Measurements from ENCODE around the gene TRIM3.

The TRIM3 gene

DNA sequence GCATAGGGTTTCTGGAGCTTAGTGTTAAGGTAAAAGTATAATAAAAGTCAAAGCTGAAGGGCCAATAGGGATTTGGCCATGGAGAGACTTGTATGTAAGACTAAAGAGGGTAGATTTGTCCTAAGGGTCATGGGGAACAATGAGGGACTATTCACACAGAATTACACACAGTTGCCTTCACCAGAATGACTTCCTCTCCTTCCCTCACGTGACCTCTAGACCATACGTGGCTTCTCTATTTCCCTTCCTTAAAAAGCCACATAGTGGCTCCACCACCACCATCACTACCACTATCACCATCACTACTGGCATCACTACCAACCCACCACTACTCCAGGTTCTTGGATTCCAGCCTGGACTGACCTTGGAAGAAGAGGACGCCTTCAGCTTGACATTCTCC, 35.7 kb downstream of the TRIM3 start:
- DNase-seq (ENCODE audit: low read depth): no peak

DNA sequence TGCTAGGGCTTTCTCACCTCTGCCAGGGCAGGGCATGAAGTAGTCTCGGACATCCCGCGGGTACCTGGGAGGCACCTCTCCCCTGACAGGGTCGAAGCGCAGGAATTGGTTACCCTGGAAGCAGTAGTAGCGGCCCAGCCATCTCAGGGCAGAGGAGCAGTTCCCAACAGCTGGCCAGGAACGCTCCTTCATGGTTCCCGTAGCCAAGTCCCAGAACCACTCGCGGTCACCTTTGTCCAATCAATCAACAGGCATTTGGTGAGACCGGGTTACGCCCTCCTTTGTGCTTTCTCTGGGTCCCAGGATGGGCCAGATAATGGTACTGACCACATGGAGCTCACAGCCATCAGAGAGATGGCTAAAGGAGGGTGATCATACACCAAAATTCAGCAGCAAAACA, 36.3 kb downstream of the TRIM3 start:
- DNase-seq (ENCODE audit: low read depth): no peak

DNA sequence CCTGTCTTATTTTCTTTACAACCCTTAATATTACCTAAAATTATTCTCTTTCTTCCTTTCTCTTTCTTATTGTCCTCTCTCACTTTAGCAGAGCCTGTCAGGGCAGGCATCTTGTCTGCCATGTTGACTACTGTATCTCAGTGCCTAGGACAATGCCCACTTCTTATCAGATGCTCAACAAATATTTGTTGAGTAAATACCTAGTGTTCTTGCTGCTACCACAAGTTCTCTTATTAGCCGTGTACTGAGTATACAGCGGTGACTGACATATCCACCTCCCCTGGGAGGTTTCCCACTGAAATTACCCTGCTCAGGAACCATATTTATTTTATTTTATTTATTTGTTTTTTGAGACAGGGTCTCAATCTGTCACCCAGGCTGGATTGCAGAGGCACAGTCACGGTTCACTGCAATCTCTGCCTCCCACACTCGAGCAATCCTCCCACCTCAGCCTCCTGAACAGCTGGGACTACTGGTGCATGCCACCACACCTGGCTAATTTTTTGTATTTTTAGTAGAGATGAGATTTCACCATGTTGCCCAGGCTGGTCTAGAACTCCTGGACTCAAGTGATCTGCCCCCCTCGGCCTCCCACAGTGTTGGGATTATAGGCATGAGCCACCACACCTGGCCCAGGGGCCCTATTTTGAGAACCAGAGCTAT, 39.6 kb downstream of the TRIM3 start:
- DNase-seq (ENCODE audit: low read depth): no peak

DNA sequence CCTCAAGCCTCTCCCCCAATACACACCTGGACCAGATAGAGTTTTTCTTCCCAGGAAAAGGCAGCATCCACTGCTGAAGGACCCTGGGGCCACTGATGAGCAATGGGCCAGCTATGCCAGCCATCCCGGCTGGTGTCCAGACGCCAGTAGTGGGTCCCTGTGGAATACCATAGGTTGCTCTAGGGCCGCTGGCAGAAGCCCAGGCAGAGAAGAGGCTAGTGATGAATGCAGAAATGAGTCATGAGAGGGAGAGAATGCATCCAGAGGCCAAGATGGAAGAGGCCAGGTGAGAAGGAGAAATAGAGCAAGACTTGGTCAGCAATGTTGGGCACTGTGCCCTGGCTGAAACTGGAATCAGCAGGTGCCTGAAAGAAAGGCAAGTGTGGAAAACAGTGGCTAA, 41.9 kb downstream of the TRIM3 start:
- peak; percentile 85 for DNase-seq (ENCODE audit: low read depth)

DNA sequence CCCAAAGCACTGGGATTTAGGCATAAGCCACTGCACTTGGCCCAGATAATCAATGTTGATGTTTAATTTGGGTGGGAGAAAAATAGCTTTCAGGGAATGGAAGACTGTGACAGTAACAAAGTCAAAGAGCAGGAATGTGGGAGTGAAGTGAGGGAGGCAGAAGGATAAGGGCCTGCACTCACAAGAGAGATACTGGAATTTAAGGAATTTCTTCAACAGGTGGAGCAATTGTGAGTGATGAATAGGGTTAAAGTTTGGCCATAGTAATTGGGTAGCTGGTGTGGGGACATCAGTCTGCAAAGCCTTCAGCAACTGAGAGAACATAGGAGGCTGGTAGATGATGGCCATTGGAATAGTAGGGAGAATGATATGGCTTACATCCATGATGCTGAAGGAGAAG, 46.2 kb downstream of the TRIM3 start:
- no peak for DNase-seq (ENCODE audit: low read depth)

DNA sequence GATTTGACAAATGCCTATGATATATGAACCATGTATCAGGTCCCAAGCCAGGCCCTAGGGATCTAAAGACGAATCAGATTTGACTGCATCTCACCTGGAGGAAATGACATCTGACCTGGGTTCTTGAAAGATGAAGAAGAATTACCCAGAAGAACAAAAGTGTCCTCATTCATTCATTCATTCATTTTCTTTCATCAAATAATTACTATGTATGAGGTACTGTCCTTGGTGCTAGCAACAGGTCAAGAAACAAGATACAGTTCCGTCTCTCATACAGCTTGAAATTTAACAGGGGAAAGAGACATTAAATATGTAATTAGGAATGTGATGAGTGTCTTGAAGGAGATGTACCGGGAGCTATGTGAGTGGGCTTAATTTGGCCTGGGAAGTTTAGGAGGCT, 53.1 kb downstream of the TRIM3 start:
- DNase-seq (ENCODE audit: low read depth): no peak

DNA sequence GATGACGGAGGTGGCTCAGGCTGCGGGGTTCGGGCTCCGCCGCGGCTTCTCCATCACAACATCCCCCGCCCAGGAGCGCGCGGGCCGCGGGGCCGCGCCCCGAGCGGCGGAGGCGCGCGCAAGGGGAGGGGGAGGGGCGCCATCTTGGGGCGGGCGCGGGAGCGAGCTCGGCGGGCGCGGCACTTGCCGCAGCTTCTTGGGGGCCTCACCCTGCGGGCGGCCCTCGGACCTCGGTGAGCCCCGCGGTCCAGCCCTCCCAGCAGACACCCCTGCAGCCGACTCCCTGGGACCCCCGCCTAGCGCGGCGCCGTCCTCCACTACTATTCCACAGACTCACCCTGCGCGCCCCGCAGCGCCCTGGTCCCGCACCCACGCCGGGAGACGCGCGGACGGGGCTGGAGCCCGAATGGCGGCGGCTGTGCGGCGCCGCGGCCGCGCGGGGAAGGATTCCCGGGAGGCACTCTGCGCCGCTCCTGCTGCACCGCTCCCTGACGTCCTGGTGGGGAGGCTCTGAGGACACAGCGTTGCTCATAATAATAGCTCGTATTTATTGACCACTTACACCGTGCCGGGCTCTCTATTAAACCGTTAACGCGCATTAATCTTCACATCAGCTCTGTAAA, 54.6 kb downstream of the TRIM3 start, which contains the start of gene APBB1:
APBB1 (minus strand) TSS at position 86 of the 623 bp plus-strand sequence. CDS start 7,747 bp downstream, outside the sequence.
- no peak for DNase-seq (ENCODE audit: low read depth)

DNA sequence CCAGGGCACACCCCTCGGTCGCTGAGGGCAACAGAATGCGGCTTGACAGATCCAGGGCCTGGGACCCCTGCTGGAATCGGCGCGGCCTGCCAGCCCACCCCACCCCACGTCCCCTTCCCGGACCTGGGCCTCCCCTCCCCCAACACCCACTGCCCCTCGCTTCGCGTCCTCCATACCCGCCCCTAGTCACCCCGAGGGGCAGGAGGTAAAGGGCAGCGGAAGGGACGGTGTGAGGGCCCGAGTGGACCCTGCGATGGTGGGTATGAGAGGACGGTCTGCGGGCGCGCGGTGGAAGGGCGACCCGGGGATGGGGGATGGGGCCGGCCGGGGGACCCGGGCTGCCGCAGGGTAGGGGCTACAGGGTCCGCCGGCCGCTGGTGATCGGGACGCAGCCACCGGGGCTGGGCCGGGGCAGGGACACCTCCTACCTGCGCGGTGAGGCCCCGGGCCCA, 55.2 kb downstream of the TRIM3 start:
- no peak for DNase-seq (ENCODE audit: low read depth)

DNA sequence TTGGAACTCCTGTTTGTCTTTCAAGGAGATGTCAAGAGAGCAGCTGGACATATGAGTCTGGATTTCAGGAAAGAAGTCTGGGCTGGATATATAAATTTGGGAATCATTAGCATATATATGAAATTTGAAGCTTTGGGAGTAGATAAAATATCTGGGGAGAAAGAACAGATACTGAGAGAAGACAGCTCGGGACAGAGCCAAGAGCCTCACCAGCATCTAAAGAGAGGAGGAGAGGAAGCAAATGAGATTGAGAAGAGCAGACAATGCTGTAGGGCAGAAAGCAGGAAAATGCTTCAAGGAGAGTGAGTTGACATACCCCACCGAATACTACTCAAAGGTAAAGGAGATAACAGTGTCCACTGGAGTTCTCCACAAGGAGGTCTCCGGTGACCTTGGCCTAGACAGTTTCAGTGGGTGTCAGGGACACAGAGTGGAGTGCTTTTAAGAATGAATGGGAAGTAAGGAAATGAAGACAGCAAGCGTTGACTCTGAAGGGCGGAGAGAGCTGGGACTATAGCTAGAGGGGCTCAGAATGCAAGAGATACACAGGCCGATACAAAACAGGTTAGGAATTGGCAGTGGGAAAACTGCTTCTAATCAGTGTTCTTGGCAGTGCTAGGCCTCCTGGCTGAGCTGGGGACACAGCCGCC, 55.7 kb downstream of the TRIM3 start:
- no peak for DNase-seq (ENCODE audit: low read depth)

DNA sequence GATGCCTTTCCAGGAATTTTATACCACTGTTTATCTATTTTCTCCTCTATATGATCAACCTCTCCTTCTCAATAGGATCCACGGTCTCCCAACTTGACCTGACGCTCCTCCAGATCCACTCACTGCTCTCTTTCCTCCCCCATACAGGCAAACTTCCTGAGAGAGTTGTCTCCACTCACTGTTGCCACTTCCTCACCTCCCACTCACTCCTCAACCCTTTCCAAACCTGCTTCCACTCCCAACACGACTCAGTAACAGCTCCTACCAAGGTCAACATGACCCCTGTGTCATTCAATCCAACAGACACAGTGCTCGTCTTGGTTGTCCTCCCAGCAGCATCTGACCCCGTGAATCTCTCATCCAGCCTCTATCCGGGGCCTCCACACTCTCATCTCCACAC, 57.9 kb downstream of the TRIM3 start:
- DNase-seq (ENCODE audit: low read depth): no peak

DNA sequence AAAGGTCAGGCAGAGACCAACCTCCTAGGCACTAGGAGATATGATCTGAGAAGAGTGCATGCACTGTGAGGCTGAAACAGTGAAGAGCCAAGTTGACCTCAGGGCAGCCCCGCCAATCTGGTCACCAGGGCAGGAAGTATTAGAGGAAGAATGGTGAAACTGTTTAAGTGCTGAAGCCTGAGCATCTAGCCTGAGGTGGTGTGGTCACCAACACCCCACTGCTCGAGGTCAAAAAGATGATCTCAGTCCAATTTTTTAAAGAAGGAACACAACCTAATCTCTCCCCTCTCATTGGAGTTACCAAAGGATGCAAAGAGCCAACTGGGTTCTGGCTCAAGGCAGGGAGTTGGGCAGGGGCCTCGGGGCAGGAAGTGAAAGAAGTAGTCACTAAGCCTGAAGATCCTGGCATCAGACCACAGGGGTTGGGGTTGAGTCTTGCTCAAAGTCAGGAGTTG, 58.8 kb downstream of the TRIM3 start:
- no peak for DNase-seq (ENCODE audit: low read depth)

DNA sequence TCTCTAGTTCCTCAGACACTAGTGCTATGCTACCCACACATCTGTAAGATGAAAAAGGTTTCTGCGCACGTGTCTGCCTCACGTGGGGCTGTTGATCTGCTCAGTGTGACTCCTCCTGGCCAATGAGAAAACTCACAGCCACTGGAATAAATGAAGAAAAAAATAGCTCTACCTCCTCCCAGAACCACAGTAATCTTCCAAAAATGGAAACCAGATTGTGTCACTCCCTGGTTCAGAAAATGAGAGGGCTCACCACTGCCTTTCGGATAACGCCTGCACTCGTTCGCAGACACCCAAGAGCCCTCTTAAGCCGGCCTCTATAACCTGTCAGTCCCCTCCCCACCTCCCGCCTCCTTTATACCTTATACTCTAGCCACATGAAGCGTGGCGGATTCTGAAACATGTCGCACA, 59.9 kb downstream of the TRIM3 start:
- DNase-seq (ENCODE audit: low read depth): no peak

DNA sequence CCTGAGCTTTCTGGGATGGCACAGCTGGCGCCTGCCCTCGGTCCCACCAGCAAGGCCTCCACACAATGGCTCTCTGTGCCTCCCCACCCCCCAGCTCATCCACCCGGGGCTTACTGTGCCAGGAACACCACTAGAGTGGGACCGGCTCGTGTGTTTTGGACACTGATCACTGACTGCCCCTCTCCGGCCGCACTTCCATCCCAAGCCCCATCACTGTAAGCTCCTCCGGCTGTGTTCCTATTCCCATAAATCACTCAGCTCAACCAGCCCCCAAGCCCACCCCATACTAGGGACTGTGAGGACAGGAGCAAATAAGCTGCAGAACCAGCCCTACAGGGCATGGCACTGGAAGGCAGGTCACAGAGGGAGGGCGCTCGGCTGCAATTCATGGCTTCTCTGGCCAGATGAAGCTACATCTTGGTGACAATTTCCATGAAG, 62.1 kb downstream of the TRIM3 start:
- DNase-seq (ENCODE audit: low read depth): no peak

DNA sequence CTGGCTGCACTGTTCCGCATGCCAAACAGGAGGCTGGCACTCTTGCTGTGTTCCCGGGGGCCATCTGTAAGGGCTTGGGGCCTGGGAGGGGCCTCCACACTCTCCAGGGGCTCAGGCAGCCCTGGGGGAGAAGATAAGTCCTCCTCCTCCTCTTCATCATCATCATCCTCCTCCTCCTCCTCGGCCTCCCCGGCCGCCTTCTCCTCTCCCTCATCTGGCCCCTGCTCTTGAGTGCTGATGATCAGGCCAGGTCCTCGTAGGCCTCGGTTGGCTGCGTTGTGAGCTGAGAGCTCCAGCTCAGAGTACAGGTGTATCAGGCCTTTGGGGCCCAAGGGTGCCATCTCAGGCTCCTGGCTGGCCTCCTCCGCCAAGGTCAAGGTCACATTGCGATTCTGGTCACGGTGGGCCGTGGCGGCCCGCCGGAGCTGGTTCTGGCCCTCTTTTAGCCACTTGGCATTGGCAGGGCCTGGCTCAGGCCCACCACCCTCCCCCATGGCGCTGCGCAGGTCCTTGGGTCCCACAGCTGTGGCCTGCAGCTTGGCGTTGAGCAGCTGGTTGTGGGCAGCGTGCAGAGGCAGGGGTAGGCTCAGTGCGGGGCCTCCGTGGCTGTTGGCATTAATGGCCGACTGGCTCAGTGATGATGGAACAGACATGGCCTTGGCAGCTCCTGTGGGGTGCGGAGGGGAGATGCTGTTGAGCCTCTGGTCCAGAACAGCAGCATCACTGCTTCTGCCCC, 62.9 kb downstream of the TRIM3 start:
- DNase-seq (ENCODE audit: low read depth): no peak

DNA sequence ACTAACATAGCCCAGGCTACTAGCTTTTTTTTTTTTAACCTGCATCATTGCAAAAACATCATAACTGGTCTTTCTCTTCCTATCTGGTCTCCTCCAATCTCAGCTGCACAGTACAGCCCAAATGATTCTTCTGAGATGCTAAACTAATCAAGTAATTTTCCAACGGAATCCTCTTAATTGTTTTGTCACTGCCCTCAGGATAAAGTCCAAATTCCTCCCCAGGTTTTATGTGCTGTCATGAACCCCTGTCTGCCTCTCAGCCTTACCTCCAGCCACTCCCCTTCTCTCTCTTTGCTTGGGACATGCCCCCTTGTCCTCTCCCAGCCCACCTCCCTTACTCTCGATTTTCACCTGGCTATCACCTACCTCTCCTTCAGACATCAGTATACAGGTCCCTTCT, 67.4 kb downstream of the TRIM3 start:
- DNase-seq (ENCODE audit: low read depth): no peak

DNA sequence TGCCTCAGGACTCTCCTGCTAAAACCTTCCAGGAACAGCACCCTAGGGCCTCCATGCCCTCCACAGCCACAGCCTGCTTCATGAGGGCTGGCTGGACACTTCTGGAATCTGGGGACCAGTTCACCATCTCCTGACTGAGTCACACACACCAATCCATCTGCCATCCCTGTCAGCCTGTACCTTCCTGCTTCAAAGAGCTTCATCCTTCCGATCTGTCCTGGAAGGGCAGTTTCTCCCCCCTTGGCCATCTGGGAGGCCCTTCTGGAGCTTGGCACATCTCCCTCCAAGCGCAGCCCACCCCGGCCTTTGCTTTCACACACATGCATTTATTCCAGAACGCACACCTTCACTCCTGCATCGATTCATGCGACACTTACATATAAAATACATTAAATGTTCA, 67.9 kb downstream of the TRIM3 start:
- DNase-seq (ENCODE audit: low read depth): no peak

DNA sequence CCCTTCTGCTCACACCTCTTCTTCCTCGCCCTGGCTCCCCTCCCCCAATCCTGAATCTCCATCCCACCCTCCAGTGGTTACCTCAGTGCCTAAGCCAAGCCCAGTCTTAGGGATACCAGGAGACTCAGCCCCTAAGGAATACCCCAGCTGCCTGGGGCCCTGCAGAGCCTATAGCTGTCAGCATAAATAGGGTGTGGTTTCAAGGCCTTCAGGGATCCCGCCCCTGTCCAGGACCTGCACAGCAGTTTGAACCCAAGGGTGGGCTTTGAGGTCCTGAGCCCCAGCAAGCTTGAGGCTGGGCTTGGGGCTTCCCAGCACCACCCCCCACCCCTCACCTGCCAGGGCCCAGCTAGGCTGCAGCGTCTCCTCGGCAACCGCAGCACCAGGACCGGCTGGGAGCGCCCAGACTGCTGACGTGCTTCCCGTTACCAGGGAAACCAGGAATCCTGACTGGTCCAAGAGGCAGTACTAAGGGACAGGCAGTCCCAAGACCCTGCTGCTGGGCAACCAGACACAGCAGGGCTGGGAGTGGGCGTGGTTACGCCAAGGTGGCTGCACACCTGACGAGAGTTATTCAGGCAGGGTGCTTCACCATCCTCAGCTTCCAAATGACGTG, 68.6 kb downstream of the TRIM3 start:
- no peak for DNase-seq (ENCODE audit: low read depth)

DNA sequence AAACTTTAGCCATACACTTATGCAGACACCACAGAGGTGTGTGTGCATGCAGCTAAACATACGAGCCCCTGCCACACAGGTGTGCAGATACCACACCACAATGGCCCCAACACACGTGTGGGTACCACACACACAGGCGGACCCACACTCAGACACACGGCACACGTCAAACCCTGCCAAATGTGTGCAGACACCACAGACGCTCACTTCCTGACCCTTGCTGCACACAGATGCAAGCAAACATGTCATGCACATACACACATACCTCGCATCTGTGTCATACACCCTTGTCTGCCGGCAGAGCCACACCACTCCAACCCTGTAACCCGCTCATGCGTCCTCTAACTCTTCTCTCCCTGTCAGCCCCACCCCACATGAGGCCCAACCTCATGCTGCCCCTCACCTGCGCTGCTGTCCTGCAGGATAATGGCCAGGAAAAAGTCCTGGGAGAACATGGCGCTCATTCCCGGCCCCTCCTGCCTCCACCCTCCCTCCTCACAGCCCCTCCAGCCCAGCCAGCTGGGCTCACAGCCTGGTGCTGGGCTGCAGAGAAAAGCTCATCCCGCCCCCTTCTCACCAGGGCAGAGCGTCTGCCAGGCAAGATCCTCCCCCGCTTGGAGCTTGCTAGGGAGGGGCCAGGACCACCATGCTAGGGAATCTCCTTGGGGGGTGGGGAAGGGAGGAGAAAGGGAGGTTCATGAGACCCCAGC, 69.2 kb downstream of the TRIM3 start:
- no peak for DNase-seq (ENCODE audit: low read depth)

DNA sequence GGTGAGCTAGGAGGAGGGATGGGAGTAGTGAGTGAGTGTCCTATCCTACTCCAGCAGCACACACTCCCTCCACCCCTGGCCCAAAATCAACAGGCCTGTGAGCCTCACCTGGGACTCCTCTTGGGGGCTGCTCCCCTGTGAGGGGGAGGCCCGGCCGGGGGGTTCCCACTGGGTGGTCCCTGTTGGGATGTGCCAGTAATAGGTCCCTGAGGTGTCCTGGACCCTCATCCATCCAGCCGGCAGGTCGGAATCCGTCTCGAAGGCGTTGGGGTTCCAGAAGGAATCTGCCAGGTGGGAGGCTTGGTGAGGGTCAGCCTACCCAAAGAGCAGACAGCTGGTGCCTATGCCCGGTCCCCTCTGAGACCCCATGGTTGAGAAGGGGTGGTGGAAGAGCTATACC, 70.2 kb downstream of the TRIM3 start:
- no peak for DNase-seq (ENCODE audit: low read depth)

DNA sequence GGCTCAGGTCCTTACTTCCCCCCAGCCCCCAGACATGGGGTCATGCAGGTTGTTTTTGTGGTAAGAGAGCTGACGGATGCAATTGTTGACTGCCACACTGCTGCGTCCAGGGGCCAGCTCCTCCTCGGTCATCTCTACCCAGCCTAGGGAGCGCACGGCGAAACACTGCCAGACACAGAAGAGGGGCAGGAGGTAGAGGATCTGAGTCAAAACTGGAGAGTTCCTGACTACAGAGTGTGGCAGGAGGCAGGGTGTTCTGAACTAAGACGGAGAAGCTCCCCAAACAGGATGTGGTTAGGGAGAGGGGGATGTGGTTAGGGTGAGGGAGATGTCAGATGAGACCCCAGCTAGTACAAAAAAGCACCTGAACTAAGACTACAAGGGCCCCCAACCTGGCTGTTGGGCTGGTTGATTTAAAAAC, 71.2 kb downstream of the TRIM3 start:
- no peak for DNase-seq (ENCODE audit: low read depth)

DNA sequence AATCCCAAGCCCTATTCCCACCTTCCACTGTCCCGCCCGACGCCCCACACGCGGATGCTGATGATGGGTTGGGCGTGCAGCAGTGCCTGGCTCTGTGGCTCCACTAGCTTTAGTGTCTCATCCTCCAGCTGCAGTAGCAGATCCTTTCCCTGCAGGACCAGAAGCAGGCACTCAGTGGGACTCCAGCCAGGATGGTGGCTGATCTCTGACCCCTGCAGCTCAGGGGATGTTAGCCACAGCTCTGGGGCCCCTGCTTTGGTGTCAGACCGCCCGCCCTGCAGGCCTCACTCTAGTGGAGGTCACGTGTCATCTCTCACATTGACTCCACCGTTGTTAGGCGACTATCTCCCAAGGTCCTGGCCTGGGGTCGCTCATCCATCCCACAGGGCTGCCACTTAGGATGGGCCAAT, 71.7 kb downstream of the TRIM3 start:
- no peak for DNase-seq (ENCODE audit: low read depth)
